Spleen (tissue), 11 donors: ENCODE measurements around the gene TUBGCP2. TPM values are rescaled to one million over a fixed set of nuclear protein-coding genes. Genes with fewer than 3 reads are reported as not detected.

Experiments used
- DNase-seq: peaks from one replicate; pipeline ENCODE4 v3.0.0-alpha.2; 2020
- H3K27ac ChIP-seq, 8 donors: fragments of 200-600 bp; sonication (generic) in 7 of 8; 1 replicate in 4 of 8; 2 replicates in 4 of 8; pipeline versions ENCODE4 v1.5.0 to v1.8.0; 2016 to 2021; ENCODE audit warnings: inconsistent platforms in 4 of 8, mild to moderate bottlenecking in 4 of 8, moderate library complexity in 1 of 8
- H3K27me3 ChIP-seq, 7 donors: fragments of 200-600 bp; sonication (generic) in 6 of 7; replicated peaks in 1 of 7; 1 replicate in 4 of 7; 2 replicates in 3 of 7; pipeline versions ENCODE4 v1.5.0 to v1.8.0; 2016 to 2021; ENCODE audit warnings: inconsistent platforms in 3 of 7, mild to moderate bottlenecking in 1 of 7
- H3K36me3 ChIP-seq, 6 donors: fragments of 200-600 bp; sonication (generic) in 5 of 6; 1 replicate in 4 of 6; 2 replicates in 2 of 6; pipeline versions ENCODE4 v1.5.0 to v1.8.0; 2016 to 2021; ENCODE audit warnings: inconsistent platforms in 2 of 6
- H3K4me1 ChIP-seq, 6 donors: fragments of 200-600 bp; sonication (generic) in 5 of 6; 1 replicate in 3 of 6; 2 replicates in 3 of 6; pipeline versions ENCODE4 v1.5.0 to v1.8.0; 2016 to 2021; ENCODE audit warnings: inconsistent platforms in 3 of 6
- H3K4me3 ChIP-seq, 8 donors: fragments of 200-600 bp; sonication (generic) in 7 of 8; 1 replicate in 4 of 8; 2 replicates in 4 of 8; pipeline versions ENCODE4 v1.5.0 to v1.8.0; 2016 to 2021; ENCODE audit warnings: inconsistent platforms in 4 of 8, mild to moderate bottlenecking in 4 of 8, moderate library complexity in 2 of 8
- H3K9me3 ChIP-seq, 8 donors: fragments of 200-600 bp; sonication (generic) in 7 of 8; 1 replicate in 4 of 8; 2 replicates in 4 of 8; pipeline versions ENCODE4 v1.5.0 to v1.8.0; 2016 to 2021; ENCODE audit warnings: inconsistent platforms in 4 of 8
- CTCF ChIP-seq, 11 experiments: fragments of 200-600 bp in 7 of 11; fragments of 450-650 bp in 4 of 11; sonication (generic) in 4 of 11; IDR thresholded peaks in 8 of 11; conservative IDR thresholded peaks in 3 of 11; 1 replicate in 7 of 11; 2 replicates in 4 of 11; pipeline versions ENCODE4 v1.4.0 to v1.8.0; 2016 to 2021; ENCODE audit warnings: antibody characterized with exemption in 11 of 11, inconsistent platforms in 4 of 11, mild to moderate bottlenecking in 1 of 11
- POLR2A ChIP-seq, 3 donors: fragments of 450-650 bp; IDR thresholded peaks; one replicate each; pipeline ENCODE4 v1.5.1; 2017; ENCODE audit warnings: antibody characterized with exemption in 3 of 3, mild to moderate bottlenecking in 1 of 3
- POLR2AphosphoS5 ChIP-seq, 3 donors: sonication (generic); formaldehyde crosslinking; IDR thresholded peaks; one replicate each; pipeline ENCODE4 v1.5.1; 2017; ENCODE audit warnings: antibody characterized with exemption in 3 of 3
- WGBS, 5 donors: extraction: QIAGEN DNeasy Blood & Tissue Kit in 3 of 5; methylation state at CpG; one replicate each; pipeline versions ENCODE4 v1.1.5 to v1.1.7; 2013 to 2018; 5-methylcytosine and 5-hydroxymethylcytosine counted together
- intact Hi-C: fragments of 100-400 bp; cut with DNase I; formaldehyde crosslinking; loops from one replicate; pipeline ENCODE4 v1.15.0; 2023; ENCODE audit warnings: low total_unique reads
- polyA plus RNA-seq, 3 donors: library from polyadenylated mRNA; stranded (reverse); fragments of 200-250 nt; gene quantifications; one replicate each; pipeline ENCODE4 v1.2.1, GENCODE V29; 2013
- total RNA-seq, 7 donors: library from RNA; depleted of rRNA in 3 of 7; stranded (reverse); fragments of >200 nt in 3 of 7; fragmentation: NEBNext Ultra II Directional in 4 of 7; extraction: Animal tissue kit (Norgen Biotek cat#: 25700) in 4 of 7; gene quantifications; one replicate each; pipeline versions ENCODE4 v1.1.0 to v1.2.1, GENCODE V29; 2016 to 2021
- donor health status: healthy with polysubstance abuse.
- donor health status: DM: no; HTN: no; CAD: no; lungs with moderate emphysema.
- donor health status: DM: no; HTN: no; CAD: no.
- donor health status: Bipolar disorder and iron deficiency.
- donor health status: healthy.
- donor health status: DM: no; HTN: no; CAD: no.
- donor health status: DM: yes; HTN: yes; CAD: no.

Gene TUBGCP2
- total and polyA plus RNA-seq, 10 donors, result 40.2 to 201 (median 57.6) TPM

GRCh38 chr10:133276435-133277201 is 32.1 kb downstream of the TUBGCP2 start, which contains the start of gene ADAM8:
Gene ADAM8, minus strand, starts transcription at chr10:133276868. Its CDS starts 51 bp downstream, at chr10:133276817.
- peak within 1 kb of the TSS; percentile 66 to 98 (median 88) for H3K27ac ChIP-seq
- WGBS, 5 donors, result 2 to 8% (median 5%) methylated on average over 11 to 63 of the region's 63 CpGs
- intact Hi-C loops, result no loop called here
- TF ChIP-seq POLR2A (IDR thresholded peaks at IDR 0.05) (no peak), POLR2AphosphoS5 (IDR thresholded peaks at IDR 0.05) (peak; percentile 70 to 86 (median 79))
- H3K4me1 ChIP-seq, result peaks cover 17 to 83% (median 64%) of the 10 kb centered on the region in 6 donors
- H3K4me3 ChIP-seq, result peak within 1 kb of the TSS; percentile 38 to 72 (median 52)
- peaks cover 2 to 56% (median 32%) of the 10 kb centered on the region in 6 donors for H3K36me3 ChIP-seq
- peak; percentile 95 for DNase-seq
- H3K9me3 ChIP-seq, result no peaks in the 10 kb centered on the region
- H3K27me3 ChIP-seq, result peaks cover 0 to 32% (median 7%) of the 10 kb centered on the region in 7 donors

GRCh38 chr10:133276100-133276434 is 32.6 kb downstream of the TUBGCP2 start:
- no peak for DNase-seq
- peak overlapping the region; percentile 38 to 72 (median 52) for H3K4me3 ChIP-seq
- WGBS, 5 donors, result 0 to 17% (median 11%) methylated on average over 2 to 6 of the region's 6 CpGs
- peaks cover 2 to 56% (median 32%) of the 10 kb centered on the region in 6 donors for H3K36me3 ChIP-seq
- H3K9me3 ChIP-seq, result no peaks in the 10 kb centered on the region
- no peak for TF ChIP-seq CTCF (IDR thresholded peaks at IDR 0.05 in 8 of 11, conservative IDR thresholded peaks at IDR 0.05 in 3 of 11)
- TF ChIP-seq POLR2AphosphoS5 (IDR thresholded peaks at IDR 0.05), result no peak
- TF ChIP-seq POLR2A (IDR thresholded peaks at IDR 0.05), result no peak
- H3K27me3 ChIP-seq, result peaks cover 0 to 32% (median 7%) of the 10 kb centered on the region in 7 donors
- intact Hi-C loops, result no loop called here
- H3K4me1 ChIP-seq, result peaks cover 17 to 83% (median 64%) of the 10 kb centered on the region in 6 donors
- H3K27ac ChIP-seq, result peak overlapping the region; percentile 35 to 98 (median 88)

GRCh38 chr10:133275684-133276092 is 33.0 kb downstream of the TUBGCP2 start:
- TF ChIP-seq POLR2AphosphoS5 (IDR thresholded peaks at IDR 0.05), result no peak
- TF ChIP-seq CTCF (IDR thresholded peaks at IDR 0.05 in 8 of 11, conservative IDR thresholded peaks at IDR 0.05 in 3 of 11), result peak in 5 of 11 experiments; percentile 20 to 40 (median 31)
- peaks cover 0 to 32% (median 7%) of the 10 kb centered on the region in 7 donors for H3K27me3 ChIP-seq
- intact Hi-C loops, result no loop called here
- no peak for DNase-seq
- peaks cover 2 to 56% (median 35%) of the 10 kb centered on the region in 6 donors for H3K36me3 ChIP-seq
- peaks cover 17 to 80% (median 64%) of the 10 kb centered on the region in 6 donors for H3K4me1 ChIP-seq
- H3K4me3 ChIP-seq, result peak overlapping the region; percentile 38 to 72 (median 52)
- peak overlapping the region; percentile 35 to 98 (median 88) for H3K27ac ChIP-seq
- H3K9me3 ChIP-seq, result no peaks in the 10 kb centered on the region
- 7 to 20% (median 10%) methylated on average over 8 to 12 of the region's 12 CpGs for WGBS, 5 donors

GRCh38 chr10:133274751-133275683 is 33.7 kb downstream of the TUBGCP2 start:
- Histone ChIP-seq H3K4me1 (peaks cover 17 to 74% (median 61%) of the 10 kb centered on the region in 6 donors), H3K27me3 (peaks cover 0 to 32% (median 7%) of the 10 kb centered on the region in 7 donors), H3K36me3 (peaks cover 2 to 56% (median 39%) of the 10 kb centered on the region in 6 donors), H3K9me3 (no peaks in the 10 kb centered on the region), H3K4me3 (peak overlapping the region; percentile 12 to 72 (median 52)), H3K27ac (peak overlapping the region; percentile 35 to 98 (median 88))
- intact Hi-C loops, result no loop called here
- WGBS, 5 donors, result 10 to 21% (median 16%) methylated on average over 16 to 26 of the region's 26 CpGs
- peak; percentile 94 for DNase-seq
- TF ChIP-seq CTCF (IDR thresholded peaks at IDR 0.05 in 8 of 11, conservative IDR thresholded peaks at IDR 0.05 in 3 of 11), result no peak
- peak; percentile 56 to 78 (median 69) for TF ChIP-seq POLR2AphosphoS5 (IDR thresholded peaks at IDR 0.05)
- no peak for TF ChIP-seq POLR2A (IDR thresholded peaks at IDR 0.05)
